Measurements from ENCODE around the gene FAM204A.

Gene FAM204A

GRCh38 chr10:118251791-118252190 is 90.3 kb downstream of the FAM204A start:
- Histone ChIP-seq H3K36me3 (ENCODE audit: insufficient read depth, low read length) (no peaks in the 10 kb centered on the region), H3K9me2 (replicated peaks; ENCODE audit: low read depth, low read length) (no peaks in the 10 kb centered on the region), H3K9me3 (ENCODE audit: insufficient read depth, low read depth, low read length) (no peaks in the 10 kb centered on the region), H3K27me3 (ENCODE audit: insufficient read depth, low read length, poor library complexity, severe bottlenecking) (no peaks in the 10 kb centered on the region), H3K79me2 (ENCODE audit: insufficient read depth, low read length) (no peaks in the 10 kb centered on the region), H3K4me3 (ENCODE audit: low read length, poor library complexity, severe bottlenecking) (no peak overlapping the region), H4K20me1 (ENCODE audit: insufficient read depth, low read length, poor library complexity, severe bottlenecking) (no peaks in the 10 kb centered on the region), H3K4me2 (ENCODE audit: low read depth, low read length, poor library complexity, severe bottlenecking) (no peak overlapping the region), H2AFZ (ENCODE audit: low read length) (no peak overlapping the region), H3K9ac (ENCODE audit: low read depth, low read length, poor library complexity, severe bottlenecking) (no peak overlapping the region), H3F3A (ENCODE audit: low read depth) (no peaks in the 10 kb centered on the region), H3K4me1 (ENCODE audit: insufficient read depth, low read length, poor library complexity, severe bottlenecking) (no peaks in the 10 kb centered on the region)
- TF ChIP-seq EZH2phosphoT487 (IDR thresholded peaks at IDR 0.05; ENCODE audit: borderline replicate concordance) = no peak
- TF ChIP-seq CTCF (conservative IDR thresholded peaks at IDR 0.05; ENCODE audit: low read length) = no peak

GRCh38 chr10:118249714-118250113 is 92.4 kb downstream of the FAM204A start:
- Histone ChIP-seq H3K27me3 (ENCODE audit: insufficient read depth, low read length, poor library complexity, severe bottlenecking) (no peaks in the 10 kb centered on the region), H2AFZ (ENCODE audit: low read length) (no peak overlapping the region), H3K9me2 (replicated peaks; ENCODE audit: low read depth, low read length) (no peaks in the 10 kb centered on the region), H3F3A (ENCODE audit: low read depth) (no peaks in the 10 kb centered on the region), H4K20me1 (ENCODE audit: insufficient read depth, low read length, poor library complexity, severe bottlenecking) (no peaks in the 10 kb centered on the region), H3K4me2 (ENCODE audit: low read depth, low read length, poor library complexity, severe bottlenecking) (no peak overlapping the region), H3K9ac (ENCODE audit: low read depth, low read length, poor library complexity, severe bottlenecking) (no peak overlapping the region), H3K79me2 (ENCODE audit: insufficient read depth, low read length) (no peaks in the 10 kb centered on the region), H3K4me3 (ENCODE audit: low read length, poor library complexity, severe bottlenecking) (no peak overlapping the region), H3K36me3 (ENCODE audit: insufficient read depth, low read length) (no peaks in the 10 kb centered on the region), H3K4me1 (ENCODE audit: insufficient read depth, low read length, poor library complexity, severe bottlenecking) (no peaks in the 10 kb centered on the region), H3K9me3 (ENCODE audit: insufficient read depth, low read depth, low read length) (no peaks in the 10 kb centered on the region)
- TF ChIP-seq EZH2phosphoT487 (IDR thresholded peaks at IDR 0.05; ENCODE audit: borderline replicate concordance) (no peak), CTCF (conservative IDR thresholded peaks at IDR 0.05; ENCODE audit: low read length) (no peak)

Data from Loucy (cell line).